ENCODE measurements around the gene PHACTR3.

DNA sequence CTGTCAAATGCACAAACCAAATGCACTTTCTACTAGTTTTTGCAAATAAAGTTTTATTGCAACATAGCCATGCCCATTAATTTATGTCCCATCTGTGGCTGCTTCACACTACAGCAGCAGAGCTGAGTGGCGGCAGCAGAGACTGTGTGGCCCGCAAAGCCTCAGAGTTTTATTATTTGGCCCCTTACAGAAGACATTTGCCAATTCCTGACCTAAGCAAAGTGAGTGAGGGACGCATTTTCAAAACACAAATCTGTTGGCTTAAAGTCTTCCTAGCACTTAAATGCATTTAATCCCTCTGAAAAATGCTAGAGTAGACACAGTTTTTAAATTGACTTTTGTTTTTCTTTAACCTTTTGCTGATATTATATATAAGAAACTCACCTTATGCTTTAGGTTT is 126.4 kb downstream of the PHACTR3 start:
- TF ChIP-seq, protein P1, sequence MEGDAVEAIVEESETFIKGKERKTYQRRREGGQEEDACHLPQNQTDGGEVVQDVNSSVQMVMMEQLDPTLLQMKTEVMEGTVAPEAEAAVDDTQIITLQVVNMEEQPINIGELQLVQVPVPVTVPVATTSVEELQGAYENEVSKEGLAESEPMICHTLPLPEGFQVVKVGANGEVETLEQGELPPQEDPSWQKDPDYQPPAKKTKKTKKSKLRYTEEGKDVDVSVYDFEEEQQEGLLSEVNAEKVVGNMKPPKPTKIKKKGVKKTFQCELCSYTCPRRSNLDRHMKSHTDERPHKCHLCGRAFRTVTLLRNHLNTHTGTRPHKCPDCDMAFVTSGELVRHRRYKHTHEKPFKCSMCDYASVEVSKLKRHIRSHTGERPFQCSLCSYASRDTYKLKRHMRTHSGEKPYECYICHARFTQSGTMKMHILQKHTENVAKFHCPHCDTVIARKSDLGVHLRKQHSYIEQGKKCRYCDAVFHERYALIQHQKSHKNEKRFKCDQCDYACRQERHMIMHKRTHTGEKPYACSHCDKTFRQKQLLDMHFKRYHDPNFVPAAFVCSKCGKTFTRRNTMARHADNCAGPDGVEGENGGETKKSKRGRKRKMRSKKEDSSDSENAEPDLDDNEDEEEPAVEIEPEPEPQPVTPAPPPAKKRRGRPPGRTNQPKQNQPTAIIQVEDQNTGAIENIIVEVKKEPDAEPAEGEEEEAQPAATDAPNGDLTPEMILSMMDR (conservative IDR thresholded peaks at IDR 0.05 in 1 of 2, IDR thresholded peaks at IDR 0.05 in 1 of 2; ENCODE audit: low read depth in 1 of 2, low read length in 2 of 2): no peak
- no peak for TF ChIP-seq EZH2 (IDR thresholded peaks at IDR 0.05; ENCODE audit: low read length, missing control alignments)
